Activated CD4-positive, alpha-beta T cell treated with anti-CD3 and anti-CD28 coated beads, Interleukin-2, amount 50 U/mL, for 4 hours (primary cell): Measurements from ENCODE around the gene RPL37A.

Experiments
- DNase-seq, 2 experiments: peaks; one replicate each; pipeline ENCODE4 v3.0.0-alpha.2; 2020

RPL37A gene

DNA sequence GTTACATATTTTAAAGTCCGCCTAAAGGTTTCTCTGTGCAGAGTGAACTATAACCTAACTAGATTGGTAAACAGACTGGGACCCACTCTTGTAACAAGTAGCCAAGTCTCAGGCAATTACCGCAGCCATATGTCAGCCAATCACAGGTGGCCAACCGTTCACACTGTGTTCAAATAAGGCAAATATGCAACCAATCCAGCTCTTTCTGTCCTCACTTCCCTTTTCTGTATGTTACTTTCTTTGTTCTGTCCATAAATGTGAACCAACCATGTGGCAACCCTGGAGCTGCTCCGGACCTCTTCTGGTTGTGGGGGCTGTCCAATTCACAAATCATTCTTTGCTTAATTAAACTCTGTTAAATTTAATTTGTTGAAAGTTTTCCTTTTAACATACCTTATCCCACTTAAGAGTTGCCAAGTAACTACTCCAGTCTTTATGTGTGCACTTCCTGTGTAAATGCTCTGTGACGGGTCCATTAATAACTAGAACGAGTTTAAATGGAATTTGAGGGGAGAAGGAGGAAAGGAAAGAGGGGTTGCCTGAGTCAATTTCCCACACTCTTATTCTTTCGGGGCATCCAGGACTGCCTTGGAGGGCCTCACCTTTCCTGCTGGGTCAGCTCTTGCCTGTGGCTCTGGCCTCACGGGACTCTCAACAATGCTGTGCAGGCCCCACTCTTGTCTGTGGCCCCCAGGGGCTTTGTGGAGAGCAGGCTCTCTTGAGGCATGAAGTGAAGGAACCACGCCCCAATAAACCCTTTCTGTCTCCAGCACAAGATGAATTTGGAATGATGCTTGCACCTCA is 6.6 kb upstream of the RPL37A start:
- no peak for DNase-seq

DNA sequence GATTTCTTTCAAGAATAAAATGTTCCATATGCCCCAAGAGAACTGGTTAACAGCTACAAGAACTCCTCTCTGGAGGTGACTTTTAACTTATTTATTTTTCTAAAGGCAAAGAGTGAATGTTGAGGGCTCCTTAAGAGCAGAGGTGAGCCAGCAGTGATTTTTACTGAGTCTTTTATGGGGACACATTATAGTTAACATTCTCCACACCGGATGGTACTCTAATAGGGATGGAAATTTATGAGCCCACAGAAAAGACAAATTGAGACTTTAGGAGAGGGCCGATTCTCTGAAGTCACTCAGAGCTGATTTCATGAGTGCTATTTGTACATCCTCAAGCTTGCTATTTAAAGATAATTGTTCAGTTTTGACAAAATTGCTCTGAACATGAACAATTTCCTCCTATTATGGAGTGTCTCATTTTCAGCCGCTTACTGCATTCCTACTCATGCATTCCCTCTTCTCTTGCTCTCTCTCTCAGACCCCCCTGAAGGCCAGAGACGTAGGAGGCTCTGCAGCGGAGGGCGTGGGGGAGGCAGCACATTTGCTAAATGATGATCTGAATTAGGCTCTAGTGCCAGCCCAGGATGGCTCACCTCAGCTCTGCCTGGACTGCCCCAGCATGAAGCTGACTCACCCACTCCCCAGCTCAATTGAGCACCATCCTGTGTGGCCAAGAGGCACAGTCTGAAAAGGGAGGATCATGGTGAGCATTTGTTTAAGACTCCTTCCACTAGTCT is 5.9 kb upstream of the RPL37A start:
- no peak for DNase-seq

- DNase-seq, result no peak
Observed at GRCh38 chr2:216493334-216493685, 5.3 kb upstream of the RPL37A start.

- DNase-seq, result no peak
Observed at GRCh38 chr2:216495656-216496055, 3.0 kb upstream of the RPL37A start.

GRCh38 chr2:216497382-216498069 is 1.1 kb upstream of the RPL37A start:
- no peak for DNase-seq

- DNase-seq, result no peak
Observed at GRCh38 chr2:216498070-216498378, 620 bp upstream of the RPL37A start.

DNA sequence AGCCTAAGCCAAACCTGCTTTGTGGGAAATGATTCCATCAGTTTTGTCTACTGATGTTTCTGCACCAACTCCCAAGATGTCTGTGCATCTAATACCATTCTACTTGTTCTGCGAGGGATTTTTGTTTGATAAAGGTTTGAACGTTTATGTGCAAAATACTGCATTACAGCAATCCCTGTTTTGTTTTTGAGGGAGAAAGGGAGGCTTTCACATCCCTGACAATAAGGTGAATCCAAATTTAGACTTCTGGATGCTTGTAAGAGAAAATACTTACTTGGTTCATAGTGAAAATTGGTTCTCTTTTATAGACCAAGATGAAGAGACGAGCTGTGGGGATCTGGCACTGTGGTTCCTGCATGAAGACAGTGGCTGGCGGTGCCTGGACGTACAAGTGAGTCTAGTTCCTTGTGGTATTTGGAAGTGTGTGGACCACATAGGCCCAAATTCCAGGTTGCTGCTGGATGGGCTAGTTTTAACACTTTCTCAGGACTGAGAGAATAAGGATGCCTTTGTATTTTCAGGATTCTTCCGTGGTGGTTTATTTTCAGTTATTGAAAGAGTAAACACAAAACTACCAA is 1.1 kb downstream of the RPL37A start:
- DNase-seq, result no peak

DNA sequence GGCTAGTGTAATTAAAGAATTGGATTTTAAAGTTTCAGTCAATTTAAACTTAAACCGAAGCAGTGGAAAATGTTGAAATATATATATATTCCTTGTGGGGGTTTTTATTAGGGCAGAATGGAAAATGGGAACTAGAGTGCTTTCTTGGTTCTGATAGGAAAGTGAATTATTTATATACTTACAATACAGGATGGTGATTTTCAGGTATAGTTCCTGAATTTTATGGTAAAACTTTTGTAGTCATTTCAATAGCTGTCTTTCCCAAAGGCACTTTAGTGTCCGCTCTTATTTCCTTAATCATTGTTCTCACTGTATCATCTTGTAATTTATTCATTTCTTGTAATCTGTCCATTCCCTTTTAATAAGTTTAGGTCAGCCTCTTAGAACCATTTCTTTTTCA is 1.9 kb downstream of the RPL37A start:
- no peak for DNase-seq

DNA sequence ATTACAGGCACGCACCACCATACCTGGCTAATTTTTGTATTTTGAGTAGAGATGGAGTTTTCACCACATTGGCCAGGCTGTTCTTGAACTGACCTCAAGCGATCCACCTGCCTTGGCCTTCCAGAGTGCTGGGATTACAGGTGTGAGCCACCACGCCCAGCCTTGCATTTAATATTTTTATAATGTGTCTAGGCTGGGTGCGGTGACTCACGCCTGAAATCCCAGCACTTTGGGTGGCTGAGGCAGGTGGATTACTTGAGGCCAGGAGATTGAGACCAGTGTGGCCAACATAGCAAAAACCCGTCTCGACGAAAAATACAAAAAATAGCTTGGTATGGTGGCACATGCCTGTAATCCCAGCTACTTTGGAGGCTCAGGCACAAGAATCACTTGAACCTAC is 3.2 kb downstream of the RPL37A start:
- no peak for DNase-seq

DNA sequence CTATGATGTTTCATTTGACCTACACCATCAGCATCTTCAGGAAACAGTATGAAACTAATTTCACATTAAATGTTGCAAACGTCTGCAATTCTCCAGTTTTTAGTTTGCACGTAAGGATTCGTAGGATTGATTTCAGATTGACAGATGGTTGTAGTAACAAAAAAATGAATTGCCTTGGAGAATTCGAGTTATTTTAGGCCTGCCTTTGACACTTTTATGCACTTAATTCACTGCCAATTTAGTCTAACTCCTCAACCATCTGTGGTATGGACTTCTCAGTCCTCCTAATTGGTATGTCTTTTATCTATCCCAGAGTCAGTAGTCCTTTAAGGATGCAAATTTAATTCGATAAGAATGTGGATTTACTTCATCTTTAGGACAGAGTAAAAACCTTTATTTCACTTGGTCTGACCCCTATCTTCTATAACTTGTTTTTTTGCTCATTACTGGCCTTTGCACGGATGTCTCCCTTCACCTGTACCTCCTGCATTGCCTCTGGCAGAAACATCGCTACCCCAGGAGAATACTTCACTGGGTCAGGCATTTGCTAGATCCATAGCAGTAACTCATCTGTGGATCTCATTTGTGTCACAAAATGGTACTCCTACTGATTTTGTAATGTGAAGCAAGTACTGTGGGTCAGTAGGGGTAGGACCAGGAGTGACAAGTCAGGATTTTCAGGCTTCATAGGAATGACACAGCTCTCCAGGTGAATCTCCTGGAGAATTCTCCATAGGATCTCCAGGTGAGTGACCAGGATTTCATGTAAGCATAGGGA is 3.9 kb downstream of the RPL37A start:
- DNase-seq, result no peak

DNA sequence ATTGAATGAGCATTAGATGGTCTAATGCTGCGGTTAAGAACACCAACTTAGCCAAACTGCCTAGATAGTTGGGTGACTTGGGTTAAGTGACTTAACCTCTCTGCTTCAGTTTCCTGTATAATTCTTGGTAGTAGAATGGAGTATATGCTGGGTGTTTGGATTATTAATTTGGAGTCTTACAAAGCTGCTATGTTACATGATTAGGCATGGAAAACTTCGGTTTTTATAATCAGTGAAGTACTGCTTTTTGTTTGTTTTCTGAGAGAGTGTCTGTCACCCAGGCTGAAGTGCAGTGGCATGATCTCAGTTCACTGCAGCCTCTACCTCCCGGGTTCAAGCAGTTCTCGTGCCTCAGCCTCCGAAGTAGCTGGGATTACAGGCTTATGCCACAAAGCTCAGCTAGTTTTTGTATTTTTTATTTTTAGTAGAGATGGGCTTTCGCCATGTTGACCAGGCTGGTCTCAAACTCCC is 4.5 kb downstream of the RPL37A start:
- DNase-seq, result no peak

DNA sequence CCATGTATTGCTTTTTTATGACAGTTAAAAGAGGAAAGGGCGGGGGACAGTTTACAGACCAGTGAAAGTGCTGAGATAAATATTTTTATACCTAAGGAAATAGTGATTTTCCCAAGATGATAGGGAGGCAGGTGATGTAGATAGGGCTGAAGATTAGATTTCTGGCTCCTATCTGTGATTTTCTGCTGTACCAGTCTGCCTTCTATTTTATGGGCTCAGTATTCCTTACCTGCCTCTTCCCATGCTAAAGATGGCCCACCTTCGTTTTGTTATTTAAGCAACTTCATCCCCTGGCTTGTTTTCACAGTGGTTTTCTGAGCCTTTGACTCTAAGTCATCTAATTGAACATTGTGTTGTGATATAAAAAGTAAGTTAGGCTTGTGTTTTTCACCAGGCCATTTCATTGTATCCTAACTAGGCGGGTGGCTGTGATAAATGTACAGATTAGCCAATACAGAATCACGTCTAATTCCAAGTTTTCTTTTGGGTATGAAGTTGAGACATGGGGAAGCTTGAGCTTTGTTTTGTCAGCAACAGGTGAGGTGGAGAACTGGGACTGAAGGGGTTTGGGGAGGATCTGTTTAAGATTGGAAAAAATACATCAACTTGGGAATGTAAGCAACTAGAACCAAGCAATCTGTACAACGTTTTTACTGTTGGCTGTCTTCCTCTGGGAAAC is 5.2 kb downstream of the RPL37A start:
- DNase-seq, result no peak

DNA sequence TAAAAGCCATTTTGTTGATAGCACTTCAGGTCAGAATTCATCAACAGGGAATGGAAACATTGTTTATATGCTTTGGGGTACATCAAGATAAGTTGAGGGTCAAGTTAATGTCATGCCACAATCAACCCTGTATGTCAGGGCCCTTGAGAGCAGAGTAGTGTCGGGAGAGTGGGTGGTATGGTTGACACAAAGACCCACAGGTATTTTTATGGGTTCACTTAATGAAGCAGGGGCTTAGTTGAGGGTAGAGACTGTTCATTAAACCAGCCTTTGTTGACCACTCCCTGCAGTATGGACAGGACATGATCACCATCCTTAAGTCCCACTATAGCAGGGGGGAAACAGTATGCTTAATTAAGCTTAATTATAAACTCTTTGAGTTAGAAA is 5.7 kb downstream of the RPL37A start:
- no peak for DNase-seq

GRCh38 chr2:216505133-216506106 is 6.8 kb downstream of the RPL37A start:
- DNase-seq, result no peak

GRCh38 chr2:216507220-216508160 is 8.8 kb downstream of the RPL37A start:
- no peak for DNase-seq

DNA sequence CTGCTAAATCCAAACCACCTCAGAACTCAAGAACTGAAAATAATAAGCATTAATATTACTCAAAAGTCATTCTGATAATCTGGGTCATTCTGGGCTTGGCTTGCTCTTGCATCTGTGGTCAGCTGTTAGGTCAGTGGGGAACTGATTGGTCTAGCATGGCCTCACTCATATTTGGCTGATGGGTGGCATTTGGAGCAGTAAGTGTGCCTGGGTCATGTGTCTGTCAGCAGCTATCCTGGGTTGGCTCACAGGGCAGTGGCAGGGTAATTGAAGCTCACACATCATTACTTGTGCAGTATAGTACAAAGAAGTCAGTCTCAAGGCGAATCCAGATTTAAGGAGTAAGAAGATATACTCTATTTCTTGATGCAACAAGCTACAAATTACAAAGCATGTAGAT is 9.6 kb downstream of the RPL37A start:
- DNase-seq, result no peak

DNA sequence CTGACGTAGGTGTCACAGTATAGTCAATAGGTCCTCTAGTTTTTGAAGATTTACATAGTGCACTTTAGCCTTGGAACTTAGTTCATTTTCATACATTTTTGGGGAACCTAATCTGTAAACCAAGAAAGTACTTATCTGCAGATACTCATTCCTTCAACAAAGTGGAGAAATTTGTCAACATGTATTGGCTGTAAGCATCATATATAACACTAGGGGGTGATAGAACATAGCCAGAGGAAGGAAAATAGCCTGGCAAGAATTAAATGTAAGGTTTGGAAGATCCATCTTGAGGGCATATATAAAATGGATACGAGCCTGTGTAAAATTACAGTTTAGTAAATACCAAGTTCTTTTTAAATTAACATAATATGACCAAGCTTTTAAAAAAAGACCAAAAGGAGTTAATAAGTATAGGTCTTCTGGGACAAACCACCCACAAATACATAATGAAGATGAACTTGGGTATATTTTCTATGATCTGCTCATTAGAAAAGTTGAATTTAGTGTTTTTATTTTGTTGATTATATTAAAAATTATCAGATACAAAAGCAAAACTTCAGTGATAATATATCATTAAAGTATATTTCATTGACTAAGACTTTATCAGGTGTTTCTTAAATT is 18.2 kb downstream of the RPL37A start:
- no peak for DNase-seq

DNA sequence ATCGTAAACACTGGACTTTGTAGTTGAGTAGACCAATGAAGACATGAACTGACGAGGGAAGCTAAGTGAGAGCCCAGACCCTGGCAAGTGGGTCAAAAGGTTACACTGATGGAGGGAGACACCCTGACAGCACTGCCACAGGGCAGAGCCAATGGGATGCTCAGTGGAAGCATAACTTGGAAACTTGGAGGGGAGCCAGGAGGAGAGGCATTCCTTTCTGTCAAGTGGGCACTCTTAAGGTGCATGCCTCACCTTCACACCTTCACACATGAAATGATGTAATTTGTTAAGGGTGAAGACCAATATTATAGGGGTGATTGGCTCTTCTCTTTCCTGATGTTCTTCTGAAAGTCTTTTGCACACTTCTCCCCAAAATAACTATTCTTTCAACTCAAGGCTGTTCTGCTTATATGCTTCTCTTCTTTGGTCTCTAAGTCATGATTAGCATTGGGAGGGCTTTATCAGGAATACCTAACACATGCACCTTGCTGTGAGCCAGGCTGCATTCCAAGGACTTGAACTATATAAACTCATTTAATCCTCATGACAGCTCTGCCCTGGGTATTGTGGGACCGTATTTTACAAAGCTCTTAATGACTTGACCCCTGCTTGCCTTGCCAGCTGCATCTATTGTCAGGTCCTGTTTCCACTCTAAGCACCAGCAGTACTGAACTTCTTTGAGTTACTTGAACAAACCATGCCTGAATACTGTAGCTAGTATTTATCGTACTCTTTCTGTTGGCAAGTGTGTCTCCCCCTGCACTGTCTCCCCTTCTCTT is 19.0 kb downstream of the RPL37A start:
- DNase-seq, result no peak
